GM12891 (cell line): ENCODE data around the gene EGFR.

ENCODE experiments used
- DNase-seq: peaks from one replicate; pipeline ENCODE4 v3.0.0; 2011; ENCODE audit warnings: low spot score; ENCODE audit not compliant: insufficient read length
- FAIRE-seq: peaks from 2 replicates; lab custom pipeline; 2011; peaks lifted over from hg19 to GRCh38; lab: Jason Lieb, UNC
- PAX5 ChIP-seq: IDR thresholded peaks from 2 replicates; pipeline ENCODE4 v1.6.1; 2011; ENCODE audit warnings: low read length, moderate library complexity, mild to moderate bottlenecking; ENCODE audit not compliant: insufficient read depth, severe bottlenecking
- POLR2A ChIP-seq: IDR thresholded peaks from 2 replicates; pipeline ENCODE4 v1.6.1; 2011; ENCODE audit warnings: low read depth, low read length, control low read depth
- POLR2AphosphoS5 ChIP-seq: IDR thresholded peaks from 2 replicates; pipeline ENCODE4 v1.6.1; 2011; ENCODE audit warnings: low read depth, low read length, control low read depth
- POU2F2 ChIP-seq: IDR thresholded peaks from 2 replicates; pipeline ENCODE4 v1.6.1; 2011; ENCODE audit warnings: low read depth, mild to moderate bottlenecking, control low read depth, low read length, moderate library complexity
- SPI1 ChIP-seq: IDR thresholded peaks from 2 replicates; pipeline ENCODE4 v1.6.1; 2011; ENCODE audit warnings: low read depth, low read length, control low read depth
- TAF1 ChIP-seq: IDR thresholded peaks from 2 replicates; pipeline ENCODE4 v1.6.1; 2011; ENCODE audit warnings: low read depth, low read length, control low read depth

The EGFR gene

GRCh38 chr7:55248526-55248925, 229.7 kb downstream of the EGFR start:
- FAIRE-seq (no peak), DNase-seq (no peak)
- TF ChIP-seq POU2F2 (no peak), POLR2A (no peak), PAX5 (no peak), POLR2AphosphoS5 (no peak), TAF1 (no peak), SPI1 (no peak)

GRCh38 chr7:55249332-55249731, 230.5 kb downstream of the EGFR start:
- no peak for FAIRE-seq
- TF ChIP-seq SPI1 (no peak), POU2F2 (no peak), POLR2AphosphoS5 (no peak)

GRCh38 chr7:55250313-55250712, 231.5 kb downstream of the EGFR start:
- TF ChIP-seq PAX5 (no peak), TAF1 (no peak), POLR2AphosphoS5 (no peak), POU2F2 (no peak), SPI1 (no peak), POLR2A (no peak)
- DNase-seq: no peak
- FAIRE-seq: no peak

More at GRCh38 chr7:55249332-55249731, 230.5 kb downstream of the EGFR start:
- no peak for DNase-seq

- no peak for FAIRE-seq
- TF ChIP-seq POLR2AphosphoS5 (no peak), SPI1 (no peak), POLR2A (no peak), POU2F2 (no peak), PAX5 (no peak), TAF1 (no peak)
- DNase-seq: no peak
These were observed 232.5 kb downstream of the EGFR start for GRCh38 chr7:55251313-55251712.

GRCh38 chr7:55251911-55252310, 233.1 kb downstream of the EGFR start:
- DNase-seq: no peak
- TF ChIP-seq POLR2A (no peak), PAX5 (no peak), SPI1 (no peak)
- no peak for FAIRE-seq

GRCh38 chr7:55252386-55252785, 233.6 kb downstream of the EGFR start:
- DNase-seq: no peak
- no peak for FAIRE-seq
- TF ChIP-seq POU2F2 (no peak), PAX5 (no peak), TAF1 (no peak), SPI1 (no peak), POLR2AphosphoS5 (no peak), POLR2A (no peak)

GRCh38 chr7:55253188-55253587, 234.4 kb downstream of the EGFR start:
- no peak for DNase-seq
- FAIRE-seq: no peak
- no peak for TF ChIP-seq POLR2AphosphoS5
- no peak for TF ChIP-seq POLR2A
- no peak for TF ChIP-seq TAF1
- no peak for TF ChIP-seq PAX5
- no peak for TF ChIP-seq SPI1
- no peak for TF ChIP-seq POU2F2

- FAIRE-seq: no peak
- peak; percentile 10 for DNase-seq
- no peak for TF ChIP-seq POLR2A
- no peak for TF ChIP-seq TAF1
- TF ChIP-seq POU2F2: no peak
- TF ChIP-seq SPI1: no peak
- TF ChIP-seq POLR2AphosphoS5: no peak
- TF ChIP-seq PAX5: no peak
These were observed 235.4 kb downstream of the EGFR start for GRCh38 chr7:55254242-55254595.

- peak; percentile 90 for DNase-seq
- TF ChIP-seq POLR2AphosphoS5 (no peak), PAX5 (no peak), SPI1 (no peak), TAF1 (no peak), POU2F2 (no peak), POLR2A (no peak)
- FAIRE-seq: peak; percentile 87
These were observed 236.0 kb downstream of the EGFR start for GRCh38 chr7:55254596-55255495.
